SU-DHL-6 (cell line): ENCODE results near the gene MAP3K2.

Experiments used
- H2AFZ ChIP-seq: fragments of 200-600 bp; sonication (generic); 2 replicates; pipeline ENCODE4 v1.6.1; 2014; ENCODE audit warnings: low read depth, mild to moderate bottlenecking, moderate library complexity, mixed read lengths, antibody characterized with exemption, low read length; ENCODE audit not compliant: severe bottlenecking
- H3F3A ChIP-seq: fragments of 200-600 bp; shearing (Covaris generic); 2 replicates; pipeline ENCODE4 v1.6.0; 2016; ENCODE audit warnings: antibody characterized with exemption, mild to moderate bottlenecking; ENCODE audit not compliant: insufficient read depth
- H3K27ac ChIP-seq: fragments of 200-600 bp; sonication (generic); 2 replicates; pipeline ENCODE4 v1.5.1; 2016; ENCODE audit warnings: low read depth, mild to moderate bottlenecking, low read length, moderate library complexity, mixed read lengths
- H3K27me3 ChIP-seq: fragments of 200-600 bp; sonication (generic), shearing (Covaris generic); 2 replicates; pipeline ENCODE4 v1.6.0; 2014; ENCODE audit warnings: mild to moderate bottlenecking, low read length
- H3K36me3 ChIP-seq: fragments of 200-600 bp; sonication (generic); 2 replicates; pipeline ENCODE4 v1.6.1; 2014; ENCODE audit warnings: mild to moderate bottlenecking, low read length, mixed read lengths
- H3K4me2 ChIP-seq: fragments of 300-600, 200-600 bp; shearing (Covaris generic), sonication (generic); 2 replicates; pipeline ENCODE4 v1.6.0; 2014; ENCODE audit warnings: low read length, low read depth, mild to moderate bottlenecking; ENCODE audit not compliant: poor library complexity, severe bottlenecking
- H3K4me3 ChIP-seq: fragments of 200-600 bp; sonication (generic); 2 replicates; pipeline ENCODE4 v1.5.1; 2014; ENCODE audit warnings: antibody characterized with exemption, low read length, mild to moderate bottlenecking, mixed read lengths; ENCODE audit not compliant: insufficient read depth, poor library complexity, severe bottlenecking
- H3K79me2 ChIP-seq: fragments of 200-600 bp; sonication (generic); 2 replicates; pipeline ENCODE4 v1.6.1; 2014; ENCODE audit warnings: mild to moderate bottlenecking, low read length, moderate library complexity; ENCODE audit not compliant: insufficient read depth
- H3K9ac ChIP-seq: fragments of 200-600 bp; sonication (generic); 2 replicates; pipeline ENCODE4 v1.7.0; 2014; ENCODE audit warnings: mild to moderate bottlenecking, low read length
- H3K9me2 ChIP-seq: fragments of 200-600 bp; sonication (generic); replicated peaks from 2 replicates; pipeline ENCODE4 v1.6.1; 2014; ENCODE audit warnings: low read length; ENCODE audit not compliant: insufficient read depth
- H3K9me3 ChIP-seq: fragments of 200-600 bp; sonication (generic); 2 replicates; pipeline ENCODE4 v1.6.1; 2014; ENCODE audit warnings: low read length, mixed read lengths; ENCODE audit not compliant: insufficient read depth
- H4K20me1 ChIP-seq: fragments of 200-600 bp; sonication (generic); 2 replicates; pipeline ENCODE4 v1.6.1; 2014; ENCODE audit warnings: low read depth, mild to moderate bottlenecking, antibody characterized with exemption, low read length, moderate library complexity, mixed read lengths
- CTCF ChIP-seq: fragments of 200-600 bp; sonication (generic); IDR thresholded peaks from one replicate; pipeline ENCODE4 v1.5.1; 2017; ENCODE audit warnings: antibody characterized with exemption, mild to moderate bottlenecking, low read length, moderate library complexity; ENCODE audit not compliant: insufficient read depth, poor library complexity, severe bottlenecking
- EZH2phosphoT487 ChIP-seq: fragments of 200-600 bp; sonication (generic), shearing (Covaris generic); conservative IDR thresholded peaks from 2 replicates; pipeline ENCODE4 v1.6.1; 2018; ENCODE audit warnings: mild to moderate bottlenecking, antibody characterized with exemption, low read length, moderate library complexity, mixed read lengths

MAP3K2 gene

DNA sequence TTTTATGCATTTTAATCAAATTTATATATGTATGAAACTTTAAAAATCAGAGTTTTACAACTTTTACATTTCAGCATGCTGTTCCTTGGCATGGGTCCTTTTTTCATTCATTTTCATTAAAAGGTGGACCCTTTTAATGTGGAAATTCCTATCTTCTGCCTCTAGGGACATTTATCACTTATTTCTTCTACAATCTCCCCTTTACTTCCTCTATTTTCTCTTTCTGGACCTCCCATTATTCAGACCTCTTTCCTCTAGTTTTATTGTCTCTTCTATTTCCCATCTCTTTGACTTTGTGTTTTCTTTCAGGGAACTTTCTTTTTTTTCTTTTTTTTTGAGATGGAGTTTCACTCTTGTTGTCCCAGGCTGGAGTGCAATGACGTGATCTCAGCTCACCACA is 36.1 kb upstream of the MAP3K2 start:
- Histone ChIP-seq H3K79me2 (no peaks in the 10 kb centered on the region), H4K20me1 (no peaks in the 10 kb centered on the region), H3F3A (no peaks in the 10 kb centered on the region), H3K4me2 (no peak overlapping the region), H3K27ac (no peak overlapping the region), H2AFZ (no peak overlapping the region), H3K36me3 (no peaks in the 10 kb centered on the region), H3K27me3 (no peaks in the 10 kb centered on the region), H3K9me3 (no peaks in the 10 kb centered on the region), H3K9me2 (no peaks in the 10 kb centered on the region), H3K4me3 (no peak overlapping the region), H3K9ac (no peak overlapping the region)
- TF ChIP-seq CTCF (no peak), EZH2phosphoT487 (no peak)

DNA sequence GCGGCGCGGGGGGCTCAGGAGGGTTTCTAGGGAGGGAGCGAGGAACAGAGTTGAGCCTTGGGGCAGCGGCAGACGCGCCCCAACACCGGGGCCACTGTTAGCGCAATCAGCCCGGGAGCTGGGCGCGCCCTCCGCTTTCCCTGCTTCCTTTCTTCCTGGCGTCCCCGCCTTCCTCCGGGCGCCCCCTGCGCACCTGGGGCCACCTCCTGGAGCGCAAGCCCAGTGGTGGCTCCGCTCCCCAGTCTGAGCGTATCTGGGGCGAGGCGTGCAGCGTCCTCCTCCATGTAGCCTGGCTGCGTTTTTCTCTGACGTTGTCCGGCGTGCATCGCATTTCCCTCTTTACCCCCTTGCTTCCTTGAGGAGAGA is 35.7 kb upstream of the MAP3K2 start:
- no peaks in the 10 kb centered on the region for H3K9me2 ChIP-seq

DNA sequence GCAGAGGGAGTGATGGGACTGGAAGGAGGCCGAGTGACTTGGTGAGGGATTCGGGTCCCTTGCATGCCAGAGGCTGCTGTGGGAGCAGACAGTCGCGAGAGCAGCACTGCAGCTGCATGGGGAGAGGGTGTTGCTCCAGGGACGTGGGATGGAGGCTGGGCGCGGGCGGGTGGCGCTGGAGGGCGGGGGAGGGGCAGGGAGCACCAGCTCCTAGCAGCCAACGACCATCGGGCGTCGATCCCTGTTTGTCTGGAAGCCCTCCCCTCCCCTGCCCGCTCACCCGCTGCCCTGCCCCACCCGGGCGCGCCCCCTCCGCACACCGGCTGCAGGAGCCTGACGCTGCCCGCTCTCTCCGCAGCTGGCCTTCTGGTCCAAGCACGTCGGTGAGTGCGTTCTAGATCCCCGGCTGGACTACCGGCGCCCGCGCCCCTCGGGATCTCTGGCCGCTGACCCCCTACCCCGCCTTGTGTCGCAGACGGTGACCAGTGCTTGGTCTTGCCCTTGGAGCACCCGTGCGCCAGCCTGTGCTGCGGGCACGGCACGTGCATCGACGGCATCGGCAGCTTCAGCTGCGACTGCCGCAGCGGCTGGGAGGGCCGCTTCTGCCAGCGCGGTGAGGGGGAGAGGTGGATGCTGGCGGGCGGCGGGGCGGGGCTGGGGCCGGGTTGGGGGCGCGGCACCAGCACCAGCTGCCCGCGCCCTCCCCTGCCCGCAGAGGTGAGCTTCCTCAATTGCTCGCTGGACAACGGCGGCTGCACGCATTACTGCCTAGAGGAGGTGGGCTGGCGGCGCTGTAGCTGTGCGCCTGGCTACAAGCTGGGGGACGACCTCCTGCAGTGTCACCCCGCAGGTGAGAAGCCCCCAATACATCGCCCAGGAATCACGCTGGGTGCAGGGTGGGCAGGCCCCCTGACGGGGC is 35.0 kb upstream of the MAP3K2 start:
- TF ChIP-seq CTCF (no peak), EZH2phosphoT487 (no peak)
- H3K4me2 ChIP-seq = no peak overlapping the region
- no peaks in the 10 kb centered on the region for H3K27me3 ChIP-seq
- no peak overlapping the region for H3K27ac ChIP-seq
- H3K4me3 ChIP-seq = no peak overlapping the region
- no peaks in the 10 kb centered on the region for H3K9me3 ChIP-seq
- H3K9me2 ChIP-seq = no peaks in the 10 kb centered on the region
- no peaks in the 10 kb centered on the region for H4K20me1 ChIP-seq
- H3K36me3 ChIP-seq = no peaks in the 10 kb centered on the region
- H2AFZ ChIP-seq = no peak overlapping the region
- H3K9ac ChIP-seq = no peak overlapping the region
- no peaks in the 10 kb centered on the region for H3K79me2 ChIP-seq
- no peaks in the 10 kb centered on the region for H3F3A ChIP-seq

More for the DNA sequence above, 35.7 kb upstream of the MAP3K2 start:
- no peak overlapping the region for H3K4me3 ChIP-seq
- H3K36me3 ChIP-seq = no peaks in the 10 kb centered on the region
- no peaks in the 10 kb centered on the region for H3K27me3 ChIP-seq
- TF ChIP-seq CTCF (no peak), EZH2phosphoT487 (no peak)
- no peaks in the 10 kb centered on the region for H4K20me1 ChIP-seq
- H3K9me3 ChIP-seq = no peaks in the 10 kb centered on the region
- no peak overlapping the region for H3K9ac ChIP-seq
- H3K27ac ChIP-seq = no peak overlapping the region
- H2AFZ ChIP-seq = no peak overlapping the region
- no peaks in the 10 kb centered on the region for H3K79me2 ChIP-seq
- H3F3A ChIP-seq = no peaks in the 10 kb centered on the region
- H3K4me2 ChIP-seq = no peak overlapping the region
